NB4 (cell line): Measurements from ENCODE around the gene CDC42BPA.

ENCODE experiments used
- CTCF ChIP-seq: IDR thresholded peaks from one replicate; pipeline ENCODE4 v1.5.1; 2012; ENCODE audit warnings: low read depth, low read length
- POLR2A ChIP-seq: IDR thresholded peaks from 2 replicates; pipeline ENCODE4 v1.6.1; 2011; ENCODE audit warnings: mild to moderate bottlenecking; ENCODE audit not compliant: insufficient read length; ENCODE audit errors: extremely low read depth

DNA sequence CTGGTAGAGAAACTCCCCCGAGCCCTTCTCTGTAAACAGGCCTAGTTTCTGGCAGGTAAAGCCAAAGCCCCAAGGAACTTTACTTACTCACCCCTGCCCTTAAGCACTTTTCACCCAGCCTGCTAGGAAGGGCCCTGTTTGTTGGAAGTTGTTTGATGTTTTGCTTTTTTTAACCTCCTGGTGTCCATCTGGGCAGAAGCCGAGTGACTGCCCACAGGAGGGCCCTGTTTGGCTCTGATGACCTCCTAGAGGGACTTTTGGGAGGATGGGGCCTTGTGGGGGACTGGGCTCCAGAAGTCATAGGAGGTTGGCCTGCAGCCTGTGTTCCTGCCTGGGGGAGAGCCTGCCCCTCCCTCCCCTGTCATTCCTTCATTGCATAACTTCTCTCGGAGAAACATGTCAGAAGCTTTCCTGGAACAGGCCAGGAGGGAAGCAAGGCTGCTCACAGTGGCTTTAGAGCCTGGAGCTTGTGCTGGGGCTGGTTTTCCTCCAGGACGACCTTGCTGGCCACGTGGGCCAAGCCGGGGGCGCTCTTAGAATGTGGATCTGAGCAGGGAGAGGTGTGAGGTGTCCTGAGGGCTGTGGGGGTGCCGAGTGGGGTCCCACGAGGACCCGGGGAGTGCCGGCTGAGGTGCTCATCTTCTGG is 344.3 kb downstream of the CDC42BPA start:
- TF ChIP-seq POLR2A (no peak), CTCF (no peak)
